ENCODE measurements around the gene TNIP1. TPM values are rescaled to one million over a fixed set of nuclear protein-coding genes. Genes with fewer than 3 reads are reported as not detected.

The TNIP1 gene
- total RNA-seq, 4 donors from 2014 or later: 63.9 to 296 (median 223) TPM

- TF ChIP-seq CTCF (IDR thresholded peaks at IDR 0.05) (no peak), EP300 (IDR thresholded peaks at IDR 0.05; ENCODE audit: low read depth) (no peak), POLR2AphosphoS5 (IDR thresholded peaks at IDR 0.05) (no peak), POLR2A (IDR thresholded peaks at IDR 0.05) (no peak)
- no peaks in the 10 kb centered on the region for H3K27me3 ChIP-seq
- in situ Hi-C loops (cut with MboI; ENCODE audit: low pct_ligation_motif_present in 1 of 4, low pct_unique_long_range_greater_than_20kb in 1 of 4, low sequenced_read_pairs in 3 of 4): no loop called here
- no peaks in the 10 kb centered on the region for H3K36me3 ChIP-seq
- H3K4me3 ChIP-seq: no peak overlapping the region
- no peak for DNase-seq
- no peak overlapping the region for H3K27ac ChIP-seq
- no peaks in the 10 kb centered on the region for H3K9me3 ChIP-seq
- WGBS, 2 donors (ENCODE audit: low coverage in 1 of 2): 13 to 31% methylated on average over 1 of the region's 1 CpG
- intact Hi-C loops (cut with DNase I; ENCODE audit: low total_unique reads): no loop called here
- H3K4me1 ChIP-seq: no peaks in the 10 kb centered on the region
Measured at GRCh38 chr5:150993826-150994412, 86.9 kb downstream of the TNIP1 start.

GRCh38 chr5:150993422-150993821 is 87.4 kb downstream of the TNIP1 start:
- in situ Hi-C loops (cut with MboI; ENCODE audit: low pct_ligation_motif_present in 1 of 4, low pct_unique_long_range_greater_than_20kb in 1 of 4, low sequenced_read_pairs in 3 of 4): no loop called here
- intact Hi-C loops (cut with DNase I; ENCODE audit: low total_unique reads): no loop called here
- no peaks in the 10 kb centered on the region for H3K4me1 ChIP-seq
- H3K4me3 ChIP-seq: no peak overlapping the region
- H3K9me3 ChIP-seq: no peaks in the 10 kb centered on the region
- no peaks in the 10 kb centered on the region for H3K27me3 ChIP-seq
- H3K27ac ChIP-seq: no peak overlapping the region
- no peaks in the 10 kb centered on the region for H3K36me3 ChIP-seq
- DNase-seq: no peak
- 77 to 89% methylated on average over 2 of the region's 2 CpGs for WGBS, 2 donors (ENCODE audit: low coverage in 1 of 2)
- TF ChIP-seq CTCF (IDR thresholded peaks at IDR 0.05) (no peak), EP300 (IDR thresholded peaks at IDR 0.05; ENCODE audit: low read depth) (no peak), POLR2AphosphoS5 (IDR thresholded peaks at IDR 0.05) (no peak), POLR2A (IDR thresholded peaks at IDR 0.05) (no peak)

- no peaks in the 10 kb centered on the region for H3K27me3 ChIP-seq
- WGBS, 2 donors (ENCODE audit: low coverage in 1 of 2): 94 to 100% methylated on average over 4 to 6 of the region's 6 CpGs
- H3K27ac ChIP-seq: no peak overlapping the region
- intact Hi-C loops (cut with DNase I; ENCODE audit: low total_unique reads) (no loop called here), in situ Hi-C loops (cut with MboI; ENCODE audit: low pct_ligation_motif_present in 1 of 4, low pct_unique_long_range_greater_than_20kb in 1 of 4, low sequenced_read_pairs in 3 of 4) (no loop called here)
- H3K9me3 ChIP-seq: no peaks in the 10 kb centered on the region
- no peak overlapping the region for H3K4me3 ChIP-seq
- no peak for DNase-seq
- no peaks in the 10 kb centered on the region for H3K4me1 ChIP-seq
- TF ChIP-seq CTCF (IDR thresholded peaks at IDR 0.05): no peak
- TF ChIP-seq EP300 (IDR thresholded peaks at IDR 0.05; ENCODE audit: low read depth): no peak
- H3K36me3 ChIP-seq: no peaks in the 10 kb centered on the region
Measured at GRCh38 chr5:150992705-150993104, 88.1 kb downstream of the TNIP1 start.

- in situ Hi-C loops (cut with MboI; ENCODE audit: low pct_ligation_motif_present in 1 of 4, low pct_unique_long_range_greater_than_20kb in 1 of 4, low sequenced_read_pairs in 3 of 4): no loop called here
- H3K36me3 ChIP-seq: no peaks in the 10 kb centered on the region
- no peaks in the 10 kb centered on the region for H3K4me1 ChIP-seq
- intact Hi-C loops (cut with DNase I; ENCODE audit: low total_unique reads): no loop called here
- no peaks in the 10 kb centered on the region for H3K9me3 ChIP-seq
- 74 to 80% methylated on average over 1 to 3 of the region's 3 CpGs for WGBS, 2 donors (ENCODE audit: low coverage in 1 of 2)
- TF ChIP-seq EP300 (IDR thresholded peaks at IDR 0.05; ENCODE audit: low read depth) (no peak), POLR2A (IDR thresholded peaks at IDR 0.05) (no peak), POLR2AphosphoS5 (IDR thresholded peaks at IDR 0.05) (no peak), CTCF (IDR thresholded peaks at IDR 0.05) (no peak)
- H3K27ac ChIP-seq: no peak overlapping the region
- no peak for DNase-seq
- H3K27me3 ChIP-seq: no peaks in the 10 kb centered on the region
- no peak overlapping the region for H3K4me3 ChIP-seq
Measured at GRCh38 chr5:150989695-150990094, 91.1 kb downstream of the TNIP1 start.

All from transverse colon (tissue), 4 donors.